GM21825 (cell line): ENCODE results near the gene MID1.

Experiments
- ATAC-seq: cut with Tn5 transposase; IDR thresholded peaks from one replicate; pipeline ENCODE4 v1.9.1; 2021; ENCODE audit warnings: mild to moderate bottlenecking, moderate library complexity; ENCODE audit not compliant: unreplicated experiment

MID1 gene

GRCh38 chrX:10537308-10537707, 83.1 kb downstream of the MID1 start:
- ATAC-seq, result no peak

GRCh38 chrX:10536744-10537143, 83.6 kb downstream of the MID1 start:
- no peak for ATAC-seq

DNA sequence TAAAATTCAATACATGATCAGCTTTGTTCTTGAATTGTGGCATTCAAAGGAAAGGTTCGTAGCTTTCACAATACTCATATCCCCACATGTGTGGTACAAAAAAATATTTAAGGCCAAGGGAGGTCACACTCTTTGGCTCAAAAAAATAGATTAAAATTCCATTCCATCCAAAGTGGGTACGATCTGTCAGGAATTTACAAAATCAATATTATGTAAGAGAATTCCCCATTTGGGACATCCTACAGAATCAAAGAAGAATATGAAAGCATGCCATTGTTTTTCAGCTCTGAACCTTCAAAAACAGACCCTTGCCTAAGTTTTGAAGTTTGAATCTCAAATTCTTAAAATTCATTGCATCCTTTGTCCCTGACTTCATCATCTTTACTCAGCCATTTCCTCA, 85.8 kb downstream of the MID1 start:
- no peak for ATAC-seq

DNA sequence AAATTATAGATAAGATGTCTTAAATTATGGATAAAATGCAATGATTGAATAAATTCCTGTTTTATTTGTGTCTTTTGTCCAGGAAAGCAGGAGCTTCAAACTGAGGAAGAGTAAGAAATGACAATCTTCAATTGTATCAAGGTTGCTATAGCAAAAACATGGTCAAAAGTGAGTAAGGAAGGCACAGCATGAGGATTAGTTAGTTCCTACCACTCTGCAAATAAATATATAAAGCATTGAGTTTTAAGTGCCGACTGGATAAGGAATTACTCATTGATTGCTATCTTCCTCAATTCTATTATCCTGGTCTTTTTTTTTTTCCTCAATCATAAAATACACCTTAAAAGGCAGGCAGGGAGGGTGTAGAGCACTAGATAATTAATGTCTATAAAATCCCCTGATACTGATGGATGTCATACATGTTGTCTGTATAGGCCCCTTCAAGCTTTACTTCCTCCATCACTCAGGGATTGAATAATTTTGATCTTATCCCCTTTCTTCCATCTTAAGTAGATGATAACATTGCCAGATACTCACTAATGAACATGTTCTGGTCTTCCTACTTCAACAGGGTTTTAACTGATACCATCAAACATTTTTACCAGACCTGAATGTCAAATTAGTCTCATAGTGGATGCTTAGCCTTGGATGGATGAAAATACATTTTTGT, 86.6 kb downstream of the MID1 start:
- ATAC-seq, result no peak

DNA sequence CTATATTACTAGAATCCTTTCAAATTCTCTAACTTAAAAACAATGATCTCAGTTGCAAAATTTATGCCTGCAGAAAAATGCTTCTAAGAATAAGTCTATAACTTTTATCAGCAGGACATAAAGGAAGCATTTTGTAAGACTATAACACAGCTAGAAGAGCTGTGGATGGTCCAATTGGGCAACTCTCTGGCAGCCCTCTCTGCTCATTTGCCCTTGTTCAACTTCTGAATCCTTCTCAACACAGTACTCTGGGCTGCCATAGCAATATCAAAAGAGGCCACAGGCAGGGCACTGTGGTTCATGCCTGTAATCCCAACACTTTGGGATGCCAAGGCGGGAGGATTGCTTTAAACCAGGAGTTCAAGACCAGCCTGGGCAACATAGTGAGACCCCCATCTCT, 88.5 kb downstream of the MID1 start:
- ATAC-seq, result no peak

GRCh38 chrX:10529344-10529743, 91.0 kb downstream of the MID1 start:
- no peak for ATAC-seq

DNA sequence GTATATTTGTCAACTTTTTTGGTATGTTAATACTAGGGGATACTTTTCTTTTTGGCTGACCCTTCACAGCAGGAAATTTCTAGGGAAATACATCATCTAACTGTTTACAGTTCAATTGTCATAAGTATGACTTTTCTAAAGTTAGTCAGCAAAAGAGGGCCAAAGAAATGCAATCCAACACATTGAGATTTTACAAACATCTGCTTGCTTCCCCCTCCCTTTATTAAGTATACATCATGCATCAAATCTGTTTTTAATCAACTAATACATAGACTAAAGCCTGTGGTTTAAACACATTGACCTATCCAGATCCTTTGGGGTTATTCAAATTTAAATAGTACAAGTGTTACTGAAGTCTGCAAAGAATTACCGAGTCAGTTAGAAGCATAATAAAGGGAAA, 93.9 kb downstream of the MID1 start:
- no peak for ATAC-seq

DNA sequence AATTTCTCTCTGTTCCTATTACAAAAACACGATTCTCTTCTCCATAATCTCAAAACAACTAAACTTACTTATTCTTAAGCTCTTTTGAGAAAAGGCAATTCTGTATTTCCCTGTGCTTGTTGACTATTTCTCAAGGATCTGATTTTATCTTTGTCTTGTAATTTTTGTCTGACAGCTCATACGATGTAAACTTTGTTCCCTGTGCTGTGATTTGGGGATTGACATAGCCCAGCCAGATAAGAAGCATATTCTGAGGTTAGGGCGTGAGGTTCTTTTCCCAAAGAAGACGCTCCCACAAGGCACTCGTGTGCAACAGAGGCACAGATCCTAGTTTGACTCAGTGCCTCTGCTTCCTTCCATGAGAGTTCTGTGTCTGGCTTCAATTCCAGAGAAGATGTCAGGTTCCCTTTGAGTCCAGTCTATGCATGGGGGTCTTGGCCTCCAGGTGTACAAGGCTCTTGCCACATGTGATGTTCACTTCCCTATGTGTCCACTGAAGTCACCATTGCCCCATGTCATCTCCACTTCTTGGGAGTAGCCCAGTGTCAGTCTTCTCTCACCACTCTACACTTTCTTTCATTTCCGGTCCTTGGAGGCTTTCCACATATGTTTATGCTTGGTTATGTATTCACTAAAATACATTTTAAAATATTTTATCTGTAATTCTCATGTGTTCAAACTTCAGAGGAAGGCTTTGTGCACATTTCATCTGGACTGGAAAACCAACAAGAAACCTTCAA, 94.8 kb downstream of the MID1 start:
- ATAC-seq, result no peak

DNA sequence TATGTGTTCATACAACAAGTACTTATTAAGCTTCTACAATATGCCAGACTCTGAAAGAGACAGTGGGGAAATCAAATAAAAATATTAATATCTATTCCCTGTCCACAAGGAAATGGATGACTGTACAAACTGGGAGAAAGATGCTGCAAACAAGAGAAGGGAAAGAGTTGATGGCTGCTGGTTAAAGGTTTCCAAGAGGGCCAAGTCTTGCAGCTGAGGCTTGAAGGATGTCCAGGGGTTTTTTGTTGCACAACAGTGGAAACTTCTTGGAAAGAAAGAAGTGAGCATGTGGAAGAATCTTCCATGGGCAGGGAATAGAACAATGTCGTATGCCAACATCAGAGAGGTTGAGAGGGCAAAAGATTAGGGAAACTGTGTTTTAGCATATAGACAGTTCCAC, 95.8 kb downstream of the MID1 start:
- no peak for ATAC-seq

- ATAC-seq, result no peak
Observed at GRCh38 chrX:10519761-10520160, 100.6 kb downstream of the MID1 start.

- ATAC-seq, result no peak
Observed at GRCh38 chrX:10519278-10519677, 101.1 kb downstream of the MID1 start.

DNA sequence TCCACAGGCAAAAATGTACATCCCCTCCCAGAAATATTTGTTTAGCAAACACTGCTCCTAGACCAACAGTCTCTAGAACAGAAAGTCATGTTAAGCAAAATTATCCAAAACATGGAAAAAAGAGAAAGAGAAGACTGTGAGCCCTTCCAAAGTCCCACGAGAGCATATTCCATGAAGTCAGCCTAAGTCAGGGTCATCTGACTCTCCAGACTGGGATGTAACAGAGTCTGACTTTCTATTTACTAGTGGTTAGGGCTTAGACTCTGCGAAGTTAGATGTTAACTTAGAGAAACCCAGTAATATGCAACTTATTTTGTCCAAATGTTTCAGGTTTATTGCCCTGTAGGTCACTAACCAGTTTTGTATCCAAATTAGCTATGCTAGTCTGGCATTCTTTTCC, 102.3 kb downstream of the MID1 start:
- no peak for ATAC-seq

GRCh38 chrX:10516781-10517322, 103.5 kb downstream of the MID1 start:
- no peak for ATAC-seq

- ATAC-seq, result no peak
Observed at GRCh38 chrX:10514891-10515290, 105.5 kb downstream of the MID1 start.

GRCh38 chrX:10513974-10514373, 106.4 kb downstream of the MID1 start:
- ATAC-seq, result no peak

- no peak for ATAC-seq
Observed at GRCh38 chrX:10512741-10513140, 107.6 kb downstream of the MID1 start.

GRCh38 chrX:10512258-10512657, 108.1 kb downstream of the MID1 start:
- ATAC-seq, result no peak

DNA sequence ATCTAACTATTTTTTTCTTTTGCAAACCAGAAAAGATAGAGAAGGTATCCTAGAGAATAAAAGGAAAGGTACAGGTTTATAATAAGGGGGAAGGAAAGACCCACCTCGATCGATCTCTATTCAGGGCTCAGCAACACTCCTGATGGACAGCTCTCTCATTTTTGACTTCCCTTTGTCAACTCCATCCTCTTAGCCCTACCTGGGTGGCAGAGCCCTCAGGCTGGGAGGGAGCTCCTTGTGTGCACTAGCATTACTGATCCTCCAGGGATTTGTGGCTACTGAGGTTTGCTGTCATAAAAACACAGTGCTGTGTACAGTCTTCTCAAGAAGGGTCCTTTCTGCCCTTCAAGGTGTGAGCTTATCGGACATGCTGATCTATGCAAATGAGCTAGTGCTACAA, 111.0 kb downstream of the MID1 start:
- no peak for ATAC-seq

- ATAC-seq, result no peak
Observed at GRCh38 chrX:10508891-10509290, 111.5 kb downstream of the MID1 start.

- no peak for ATAC-seq
Observed at GRCh38 chrX:10507876-10508275, 112.5 kb downstream of the MID1 start.

GRCh38 chrX:10507181-10507580, 113.2 kb downstream of the MID1 start:
- ATAC-seq, result no peak

- ATAC-seq, result no peak
Observed at GRCh38 chrX:10506781-10507180, 113.6 kb downstream of the MID1 start.
